ENCODE data around the gene CUX1. TPM values are rescaled to one million over a fixed set of nuclear protein-coding genes. Genes with fewer than 3 reads are reported as not detected.

CUX1 gene
- total RNA-seq, 1 experiment from 2014 or later, result 53.5 TPM

GRCh38 chr7:102294589-102294988 is 477.2 kb downstream of the CUX1 start:
- Histone ChIP-seq H4K8ac (replicated peaks; ENCODE audit: insufficient read length, low read depth, low read length) (no peak overlapping the region), H3K18ac (ENCODE audit: insufficient read length, low read depth, low read length) (no peak overlapping the region), H3K79me2 (ENCODE audit: insufficient read depth, low read length) (no peaks in the 10 kb centered on the region), H2BK20ac (ENCODE audit: low read depth, low read length, poor library complexity, severe bottlenecking) (no peak overlapping the region), H4K91ac (ENCODE audit: insufficient read length, low read depth, low read length) (no peak overlapping the region), H2BK120ac (ENCODE audit: low read depth, low read length, poor library complexity, severe bottlenecking) (no peak overlapping the region), H4K20me1 (ENCODE audit: control insufficient read depth, insufficient read depth, insufficient read length) (peaks cover 2% of the 10 kb centered on the region), H3K23ac (ENCODE audit: insufficient read length, low read depth, low read length) (no peak overlapping the region), H2AFZ (ENCODE audit: low read length) (no peak overlapping the region), H3K23me2 (ENCODE audit: insufficient read length, low read depth, low read length, poor library complexity, severe bottlenecking) (peaks cover 3% of the 10 kb centered on the region), H3T11ph (ENCODE audit: low read length) (no peak overlapping the region), H3K14ac (ENCODE audit: insufficient read depth, low read length) (no peak overlapping the region), H2BK15ac (ENCODE audit: low read depth, low read length) (no peak overlapping the region), H3K4me2 (ENCODE audit: insufficient read depth, insufficient read length, low read length) (no peak overlapping the region), H3K27ac (ENCODE audit: insufficient read length, low read depth, low read length) (no peak overlapping the region), H3K9ac (ENCODE audit: extremely low read depth, insufficient read length, low read length) (no peak overlapping the region), H3K79me1 (ENCODE audit: insufficient read depth, low read depth, low read length, poor library complexity, severe bottlenecking) (no peaks in the 10 kb centered on the region), H2BK5ac (ENCODE audit: insufficient read length, low read length) (no peak overlapping the region), H2BK12ac (ENCODE audit: insufficient read length, low read depth, low read length) (no peak overlapping the region), H2AK5ac (ENCODE audit: insufficient read length, low read length) (no peak overlapping the region), H4K5ac (ENCODE audit: insufficient read length, low read depth, low read length) (no peak overlapping the region), H3K4ac (ENCODE audit: low read depth, low read length) (no peak overlapping the region), H3K9me3 (ENCODE audit: control insufficient read depth, low read depth, low read length) (no peaks in the 10 kb centered on the region), H3K4me1 (ENCODE audit: insufficient read depth, low read length) (no peaks in the 10 kb centered on the region), H3K56ac (ENCODE audit: insufficient read length, low read depth, low read length) (no peak overlapping the region), H3K27me3 (ENCODE audit: insufficient read depth, low read length) (no peaks in the 10 kb centered on the region)
- Mint-ChIP-seq H3K4me1 (peaks cover 29 to 45% of the 10 kb centered on the region in 2 experiments), H3K4me3 (no peak overlapping the region), H3K27ac (no peak overlapping the region), H3K36me3 (ENCODE audit: insufficient read depth in 1 of 3, low read depth in 3 of 3) (no peaks in the 10 kb centered on the region), H3K27me3 (ENCODE audit: low read depth) (peaks cover 4% of the 10 kb centered on the region), H3K9me3 (no peaks in the 10 kb centered on the region)
- no CpG with 5 or more reads among the region's 3 CpGs for WGBS (ENCODE audit: extremely low coverage, insufficient read length, low lambda C conversion rate)
- no peak for TF ChIP-seq CTCF (conservative IDR thresholded peaks at IDR 0.05)
- no peak for DNase-seq

All from H9 (cell line).